IPS DF 4.7 (cell line): ENCODE data around the gene TLE1.
"Not testable (repeated sequence)": the region's sequence is repeated elsewhere in the genome, so short reads cannot be mapped to it uniquely, and the experiment has no call there.

Experiments used
- DNase-seq: peaks from one replicate; pipeline ENCODE4 v3.0.0-alpha.2; 2013; ENCODE audit warnings: low spot score; ENCODE audit errors: extremely low read depth

The TLE1 gene

DNA sequence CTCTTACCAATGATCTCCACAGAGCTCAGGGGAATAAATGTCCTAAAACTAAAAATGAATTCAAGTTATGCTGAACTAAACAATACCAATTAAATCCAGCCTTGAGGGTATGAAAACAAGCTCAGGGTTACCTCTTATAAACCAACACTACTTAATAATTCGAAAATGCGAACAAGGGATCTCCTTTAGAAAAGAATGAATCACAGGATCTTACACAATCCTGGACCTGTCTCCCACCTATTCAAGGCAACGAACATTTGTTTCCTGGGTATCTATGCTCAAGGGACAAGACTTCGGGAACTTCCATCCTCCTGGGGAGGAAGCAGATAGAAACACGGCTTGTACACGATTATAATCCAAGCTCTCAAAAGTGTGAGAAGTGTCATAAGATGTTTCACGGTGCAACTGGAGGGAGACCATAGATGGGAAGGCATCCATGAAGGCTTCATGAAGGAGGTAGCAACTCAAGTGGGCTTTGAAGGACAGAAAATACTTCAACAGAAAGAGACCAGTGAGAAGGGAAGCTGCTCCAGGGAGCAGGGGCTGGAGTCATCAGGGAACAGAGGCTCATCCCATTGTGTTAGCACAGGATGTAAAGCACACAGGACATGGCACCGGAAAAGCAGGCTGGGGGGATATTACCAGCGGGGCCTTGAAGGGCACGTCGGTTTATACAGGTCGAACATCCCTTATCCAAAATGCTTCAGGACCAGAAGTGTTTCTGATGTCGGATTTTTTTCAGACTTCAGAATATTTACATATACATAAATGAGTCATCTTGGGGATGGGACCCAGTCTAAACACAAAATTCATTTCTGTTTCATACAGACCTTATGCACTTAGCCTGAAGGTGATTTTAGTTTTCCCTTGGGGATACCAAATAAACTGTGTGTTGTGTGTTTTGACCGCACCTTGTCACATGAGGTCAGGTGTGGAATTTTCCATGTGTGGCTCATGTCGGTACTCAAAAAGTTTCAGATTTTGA lies 87.4 kb downstream of the TLE1 start:
- no peak for DNase-seq

DNA sequence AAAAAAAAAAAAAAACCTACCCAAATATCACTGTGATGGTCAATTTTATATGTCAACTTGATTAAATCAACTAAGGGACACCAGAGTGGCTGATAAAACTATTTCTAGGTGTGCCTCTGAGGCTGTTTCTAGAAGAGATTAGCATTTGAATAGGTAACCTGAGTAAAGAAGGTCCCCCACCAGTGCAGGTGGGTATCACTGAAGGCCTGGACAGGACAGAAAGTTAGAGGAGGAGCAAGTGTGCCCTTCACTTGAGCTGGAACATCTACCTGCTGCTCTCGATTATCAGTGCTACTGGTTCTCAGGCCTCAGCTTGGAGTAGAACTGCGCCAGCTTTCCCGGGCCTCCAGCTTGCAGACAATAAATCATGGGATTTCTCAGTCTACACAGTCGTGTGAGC lies 88.7 kb downstream of the TLE1 start:
- DNase-seq: no peak

DNA sequence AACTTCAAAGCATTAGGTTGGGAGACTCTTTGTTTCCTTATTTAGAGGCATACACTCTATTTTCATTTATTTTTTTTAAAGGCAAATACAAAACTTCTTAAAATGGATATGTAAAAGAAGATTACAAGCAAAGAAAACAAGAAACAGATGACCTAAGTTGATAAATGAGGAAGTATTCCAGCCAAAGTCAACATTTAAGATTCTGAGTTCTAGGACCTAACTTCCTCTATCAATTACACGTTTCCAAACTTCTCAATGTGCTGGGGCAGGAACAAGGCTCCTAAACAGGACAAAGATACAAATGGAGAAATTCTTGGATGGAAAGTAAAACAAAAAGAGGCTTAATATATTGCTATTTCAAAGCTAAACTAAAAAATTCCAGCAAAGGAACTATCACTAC lies 89.5 kb downstream of the TLE1 start:
- no peak for DNase-seq

DNA sequence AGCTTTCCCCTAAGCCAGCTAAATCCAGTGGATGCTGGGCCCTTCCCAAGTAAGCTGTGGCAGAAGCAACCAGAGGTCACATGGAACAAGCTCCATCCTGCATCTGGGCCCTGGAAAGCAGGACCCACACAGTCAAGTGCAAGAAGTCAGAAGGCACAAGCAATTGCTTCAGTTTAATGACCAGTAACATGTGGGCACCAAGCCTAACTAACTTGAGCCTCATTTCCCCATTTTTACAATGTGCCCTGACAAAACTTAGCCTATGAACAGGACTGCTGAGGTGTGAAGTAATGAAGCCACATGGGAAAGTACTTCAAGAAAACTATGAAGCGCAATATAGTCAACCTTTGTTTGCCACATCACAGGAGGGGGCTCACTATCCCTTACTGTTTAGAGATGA lies 90.5 kb downstream of the TLE1 start:
- DNase-seq: no peak

DNA sequence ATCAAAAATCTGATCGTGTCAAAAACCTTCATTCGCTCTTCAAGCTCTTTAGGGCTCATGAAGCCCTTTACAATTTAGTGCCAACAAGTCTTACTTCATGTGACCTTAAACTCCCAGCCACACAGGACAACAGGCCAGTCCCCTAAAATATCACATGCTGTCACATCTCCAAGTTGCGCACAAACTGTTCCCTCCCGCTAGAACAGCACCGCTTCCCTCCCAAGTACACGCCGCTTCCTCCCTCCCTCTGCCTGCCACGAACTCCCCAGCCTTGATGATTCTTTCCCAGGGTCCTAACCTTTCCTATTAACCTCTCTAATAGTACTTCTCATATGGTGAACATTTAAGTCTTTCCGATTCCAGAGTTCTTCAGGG lies 91.2 kb downstream of the TLE1 start:
- DNase-seq: no peak

DNA sequence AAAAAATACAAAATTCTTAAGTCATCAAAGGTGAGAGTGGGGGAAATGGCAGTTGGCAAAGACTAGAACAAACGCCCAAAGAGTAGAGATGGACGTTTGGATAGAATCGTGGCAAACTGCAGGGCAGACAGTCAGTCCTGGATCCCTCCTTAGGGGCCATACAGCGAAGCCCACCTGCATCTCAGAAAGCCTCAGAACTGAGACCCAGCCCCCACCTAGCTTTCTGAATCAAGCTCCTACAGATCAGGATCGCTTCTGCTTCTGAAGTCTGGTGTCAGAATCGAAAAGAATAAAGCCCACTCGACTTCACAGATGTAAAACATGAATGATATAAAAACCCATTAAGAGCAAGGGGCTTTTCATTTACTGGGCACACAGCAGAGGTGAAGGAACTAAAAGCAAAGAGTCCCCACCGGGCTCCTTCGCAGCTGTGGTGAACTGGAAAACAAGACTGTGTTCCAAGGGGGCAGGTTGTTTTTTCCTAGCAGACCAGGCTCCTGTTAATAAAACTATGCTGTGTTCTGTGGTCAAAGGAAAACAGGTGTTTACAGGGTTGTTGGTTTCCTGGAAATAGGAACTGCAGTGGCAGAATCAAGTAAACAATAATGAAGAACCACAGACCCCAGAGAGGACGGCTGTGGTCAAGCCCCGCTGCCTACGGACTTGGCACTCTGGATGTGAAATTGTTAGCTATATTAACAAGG lies 91.8 kb downstream of the TLE1 start:
- DNase-seq: no peak

DNA sequence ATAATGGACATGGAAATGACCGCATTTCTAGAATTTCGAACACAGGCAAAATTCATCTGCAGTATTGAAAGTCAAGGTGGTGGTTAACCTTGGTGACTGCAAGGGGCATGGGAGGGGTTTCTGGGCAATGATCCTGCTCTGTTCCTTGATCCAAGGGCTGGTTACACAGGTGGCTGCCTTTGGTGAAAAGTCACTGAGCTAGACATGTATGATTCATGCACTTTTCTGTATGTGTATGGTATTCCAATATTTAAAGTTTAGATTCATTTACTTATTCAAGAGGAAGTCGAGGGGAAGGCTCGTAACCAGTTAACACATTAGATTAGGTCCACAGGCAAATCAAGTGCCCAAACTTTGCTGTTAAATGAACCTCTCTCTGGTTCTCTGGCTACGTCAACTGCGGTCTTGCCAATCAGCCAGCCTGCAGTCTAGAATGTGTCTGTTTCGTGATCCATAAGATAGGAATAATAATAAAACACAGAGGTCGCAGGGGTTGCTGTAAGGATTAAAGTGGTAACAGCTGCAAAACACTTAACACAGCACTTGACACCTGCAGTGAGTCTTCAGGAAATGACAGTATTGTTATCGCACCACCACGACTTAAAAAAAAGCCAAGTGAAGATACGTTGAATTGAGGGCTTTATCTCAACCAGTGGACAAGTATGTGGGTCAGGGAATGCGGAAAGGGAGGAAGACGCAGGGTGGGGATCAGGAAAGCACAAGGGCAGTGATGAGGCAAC lies 92.5 kb downstream of the TLE1 start:
- DNase-seq: no peak

DNA sequence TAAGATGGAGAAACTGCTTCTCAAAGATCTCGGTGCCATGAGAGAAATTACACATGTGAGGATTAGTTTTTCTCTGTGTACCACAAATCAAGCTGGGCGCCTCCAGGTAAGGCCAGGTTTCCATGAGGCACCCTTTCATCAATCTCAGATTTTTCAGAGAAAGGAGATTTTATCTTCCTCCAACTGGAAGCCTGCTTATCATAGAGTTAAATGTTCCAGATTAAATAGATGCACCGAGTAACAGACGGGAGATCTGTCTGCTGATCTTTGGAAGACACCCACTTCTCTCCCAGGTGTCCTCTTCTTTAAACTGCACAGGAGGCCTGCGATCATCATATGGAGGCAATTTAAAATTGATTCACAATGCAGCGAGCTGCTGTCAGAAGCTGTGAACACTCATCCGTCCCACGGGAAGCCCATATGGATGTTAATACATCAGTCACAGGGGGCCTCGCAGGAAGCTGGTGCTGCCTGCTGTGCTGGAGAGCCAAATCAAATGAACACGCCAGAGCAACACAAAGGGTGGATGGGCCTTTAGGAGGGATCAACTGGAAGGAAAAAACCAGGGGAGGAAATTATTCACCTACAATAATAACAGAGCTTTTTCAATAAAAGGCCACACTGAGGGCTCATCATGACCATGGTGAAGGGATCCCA lies 93.3 kb downstream of the TLE1 start:
- no peak for DNase-seq

DNA sequence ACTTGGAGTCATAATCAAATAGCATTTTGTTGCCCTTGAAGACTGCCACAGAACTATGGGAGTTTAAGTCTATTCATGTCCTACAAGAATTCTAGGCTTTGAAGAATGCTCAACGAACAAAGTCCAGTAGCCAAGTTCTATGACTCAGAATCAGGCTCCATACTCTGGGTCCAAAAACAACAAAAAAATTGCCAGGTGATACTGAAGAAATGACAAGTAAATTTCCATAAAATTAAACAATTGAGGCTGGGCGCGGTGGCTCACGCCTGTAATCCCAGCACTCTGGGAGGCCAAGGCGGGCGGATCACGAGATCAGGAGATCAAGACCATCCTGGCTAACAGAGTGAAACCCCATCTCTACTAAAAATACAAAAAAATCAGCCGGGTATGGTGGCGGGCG lies 94.1 kb downstream of the TLE1 start:
- DNase-seq: not testable (repeated sequence)

DNA sequence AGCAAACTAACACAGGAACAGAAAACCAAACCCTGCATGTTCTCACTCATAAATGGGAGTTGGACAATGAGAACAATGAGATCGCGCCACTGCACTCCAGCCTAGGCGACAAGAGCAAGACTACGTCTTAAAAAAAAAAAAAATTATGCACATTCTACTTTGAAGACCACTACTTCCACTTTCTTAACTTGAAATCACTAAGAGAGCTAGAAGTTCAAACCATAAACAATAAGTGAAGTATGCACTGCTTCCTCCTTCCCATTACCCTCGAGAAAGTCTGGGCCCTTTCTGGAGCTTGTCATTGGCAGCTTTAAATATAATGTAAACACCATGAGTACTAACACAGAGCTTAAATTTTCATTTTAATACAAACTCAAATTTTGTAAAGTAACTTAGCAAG lies 94.9 kb downstream of the TLE1 start:
- DNase-seq: no peak

DNA sequence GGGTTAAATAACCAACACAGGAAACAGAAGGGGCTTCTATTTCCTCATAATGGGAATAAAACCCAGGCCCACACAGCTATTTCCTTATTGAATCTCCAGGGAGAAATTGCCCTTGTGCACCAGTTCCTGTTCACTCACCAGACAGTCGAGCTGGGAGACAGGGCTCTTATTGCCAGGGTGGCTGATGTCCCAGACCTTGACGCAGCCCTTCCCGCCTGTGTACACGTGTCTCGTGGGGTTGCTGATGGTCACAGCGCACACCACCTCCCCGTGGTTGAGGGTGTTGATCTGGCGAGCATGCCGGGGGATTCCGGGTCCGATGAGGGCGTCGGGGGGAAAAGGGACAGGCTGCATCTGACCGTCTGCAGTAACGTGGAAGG lies 96.5 kb downstream of the TLE1 start:
- DNase-seq: no peak

DNA sequence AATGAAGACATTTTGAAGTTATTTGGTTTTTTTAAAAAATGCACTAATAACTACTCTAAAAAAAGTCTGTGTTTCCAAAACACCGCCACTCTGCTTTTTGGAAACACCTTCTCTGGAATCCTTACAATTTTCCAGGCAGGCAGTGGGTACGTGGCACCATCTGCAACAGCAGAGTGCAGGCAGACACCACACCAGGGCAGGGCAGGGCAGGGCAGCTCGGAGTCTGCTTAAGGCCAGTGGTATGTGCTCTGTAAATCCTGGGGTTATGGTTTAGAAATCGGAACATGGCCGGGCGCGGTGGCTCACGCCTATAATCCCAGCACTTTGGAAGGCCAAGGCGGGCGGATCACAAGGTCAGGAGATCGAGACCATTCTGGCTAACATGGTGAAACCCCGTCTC lies 97.6 kb downstream of the TLE1 start:
- no peak for DNase-seq

DNA sequence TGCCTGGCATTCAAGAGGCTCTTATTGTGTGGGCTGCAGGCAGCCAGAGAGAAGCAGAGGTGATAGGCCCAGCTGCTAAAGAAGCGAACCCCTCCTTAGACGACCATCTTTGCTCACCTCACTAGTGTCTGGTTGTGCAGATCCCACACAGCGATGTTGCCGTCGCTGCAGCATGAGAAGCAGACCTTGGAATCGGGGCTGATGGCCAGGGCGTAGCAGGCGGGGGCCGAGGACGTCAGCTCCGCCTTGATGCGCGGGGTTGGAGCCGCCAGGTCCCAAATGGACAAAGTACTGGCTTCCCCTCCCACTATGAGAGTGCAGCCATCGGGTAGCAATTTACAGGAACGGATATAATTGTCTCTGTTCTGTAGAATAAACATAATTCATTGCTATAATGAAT lies 98.7 kb downstream of the TLE1 start:
- DNase-seq: no peak

DNA sequence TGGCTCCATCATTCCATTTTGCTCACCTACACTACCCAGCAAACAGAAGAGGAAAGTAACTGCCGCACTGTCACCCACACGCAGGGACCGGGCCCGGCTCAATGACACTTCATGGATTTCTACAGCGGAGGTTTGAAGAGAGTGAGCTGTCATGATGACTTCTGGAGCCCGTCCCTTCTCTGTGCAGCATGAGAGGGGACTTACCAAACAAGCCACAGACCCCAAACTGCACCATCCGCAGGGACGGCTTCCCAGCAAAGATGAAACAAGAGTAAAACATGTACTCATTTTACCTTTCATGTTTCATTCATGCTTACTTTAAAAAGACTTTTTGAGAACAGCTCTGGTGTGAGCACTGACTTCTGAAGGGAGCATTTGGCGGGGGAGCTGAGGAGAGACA lies 99.5 kb downstream of the TLE1 start:
- DNase-seq: no peak

DNA sequence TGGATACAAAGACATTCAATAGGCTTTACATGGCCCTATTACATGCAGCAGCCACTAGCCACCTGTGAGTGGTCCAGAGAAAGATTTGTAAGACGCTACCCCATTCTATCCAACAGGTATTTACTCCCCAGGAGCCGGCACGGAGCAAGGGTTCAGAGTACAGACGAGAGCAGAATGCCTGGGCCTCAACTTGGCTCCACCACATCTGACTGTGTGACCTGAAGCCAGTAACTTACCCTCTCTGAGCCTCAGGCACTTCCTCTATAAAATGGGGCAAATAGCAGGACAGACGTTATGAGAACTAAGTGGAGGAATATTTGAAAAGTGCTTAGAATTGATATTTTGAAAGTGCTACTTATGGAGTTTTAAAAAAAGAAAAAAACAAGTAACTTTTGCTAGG lies 100.0 kb downstream of the TLE1 start:
- no peak for DNase-seq

DNA sequence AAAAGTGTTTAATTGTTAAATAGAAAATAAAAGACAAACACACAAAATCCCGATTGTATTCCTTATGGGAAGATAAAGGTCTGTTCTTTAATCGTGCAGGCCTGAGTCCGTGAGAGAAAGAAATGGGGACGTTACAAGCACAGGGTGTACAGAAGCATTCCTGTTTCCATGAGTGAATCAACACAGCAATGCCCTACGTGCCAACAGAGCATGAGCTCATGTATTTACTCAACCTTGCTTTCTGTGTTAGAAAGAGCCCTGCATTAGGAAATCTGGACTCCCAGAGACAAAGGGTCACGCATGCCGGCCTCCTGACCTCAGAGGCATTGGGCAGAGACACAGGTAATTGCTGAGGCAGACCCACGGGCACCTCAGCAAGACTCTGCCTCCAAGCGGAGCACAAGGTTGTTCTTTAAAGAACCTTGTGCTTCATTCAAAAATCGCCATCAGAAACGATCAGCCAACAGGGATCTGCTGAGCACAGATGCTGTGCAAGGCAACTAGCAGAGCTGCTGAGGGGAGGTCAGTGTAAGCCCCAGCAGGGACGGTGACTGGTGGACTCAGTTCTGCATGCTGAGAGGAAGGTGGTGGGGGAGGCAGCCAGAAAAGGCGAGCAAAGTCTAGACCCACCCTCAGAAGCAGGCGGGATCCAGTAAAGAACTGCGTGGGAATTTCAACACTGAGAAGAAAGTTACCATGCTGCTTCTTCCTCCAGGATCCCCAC lies 101.0 kb downstream of the TLE1 start:
- no peak for DNase-seq

DNA sequence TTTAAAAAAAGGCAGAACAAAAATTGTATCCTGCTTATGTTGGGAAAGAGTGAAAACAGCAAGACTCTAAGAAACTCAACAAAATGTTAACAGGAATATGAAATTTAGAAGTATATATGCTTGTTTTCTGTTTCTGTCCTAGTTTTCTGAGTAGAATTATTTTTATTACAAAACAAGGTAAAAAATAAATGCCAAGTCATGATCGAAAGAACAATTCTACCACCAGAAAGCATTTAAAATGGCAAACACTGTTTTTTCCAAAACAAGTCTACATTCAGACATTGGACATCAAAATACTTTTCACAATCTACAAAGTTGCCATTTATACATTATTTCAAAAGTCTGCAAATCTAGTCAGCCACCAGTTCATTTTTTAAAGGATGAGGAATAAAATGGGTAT lies 102.6 kb downstream of the TLE1 start:
- no peak for DNase-seq

DNA sequence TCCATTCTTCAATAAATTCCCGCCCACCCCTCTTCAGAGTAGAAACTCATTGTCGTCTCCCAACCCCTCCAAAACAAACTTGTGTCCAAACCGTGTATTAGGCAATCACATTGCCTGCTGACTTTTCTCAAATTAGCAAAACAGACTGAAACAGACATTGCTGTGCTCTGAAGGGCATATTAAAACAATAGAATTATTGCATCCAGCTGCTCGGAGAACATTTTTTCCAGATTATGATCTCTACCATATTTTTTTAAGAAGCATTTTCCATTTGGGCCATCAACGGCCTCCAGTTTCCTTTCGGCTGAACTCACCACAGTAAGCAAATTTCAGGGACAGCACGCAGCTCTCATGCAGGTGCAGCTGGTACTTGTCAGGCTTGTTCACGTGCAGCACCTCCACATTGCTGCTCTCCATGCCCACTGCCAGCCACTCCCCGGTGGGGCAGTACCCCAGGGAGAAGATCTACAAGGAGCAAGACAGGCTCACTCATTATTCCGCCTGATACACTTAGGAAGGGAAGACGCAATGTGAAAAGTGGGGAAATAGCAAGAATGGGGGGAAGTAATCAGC lies 104.1 kb downstream of the TLE1 start:
- no peak for DNase-seq

DNA sequence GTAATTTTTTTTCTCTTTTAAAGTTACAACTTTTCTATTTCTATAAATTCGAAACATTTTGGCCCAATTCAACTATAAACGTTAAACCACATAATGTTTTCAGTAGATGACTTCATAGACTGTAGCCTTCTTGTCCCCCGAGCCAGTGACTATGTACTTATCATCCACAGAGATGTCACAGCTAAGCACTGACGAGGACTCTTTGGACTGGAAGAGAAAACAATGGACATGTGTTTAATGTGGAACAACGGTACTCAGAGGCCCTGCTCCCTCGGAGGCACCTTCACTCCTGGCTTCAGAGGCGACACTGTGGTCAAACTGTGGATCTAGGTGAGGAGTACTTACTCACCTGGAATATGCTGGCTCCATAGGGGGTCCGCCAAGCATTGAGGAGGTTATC lies 105.2 kb downstream of the TLE1 start:
- no peak for DNase-seq

DNA sequence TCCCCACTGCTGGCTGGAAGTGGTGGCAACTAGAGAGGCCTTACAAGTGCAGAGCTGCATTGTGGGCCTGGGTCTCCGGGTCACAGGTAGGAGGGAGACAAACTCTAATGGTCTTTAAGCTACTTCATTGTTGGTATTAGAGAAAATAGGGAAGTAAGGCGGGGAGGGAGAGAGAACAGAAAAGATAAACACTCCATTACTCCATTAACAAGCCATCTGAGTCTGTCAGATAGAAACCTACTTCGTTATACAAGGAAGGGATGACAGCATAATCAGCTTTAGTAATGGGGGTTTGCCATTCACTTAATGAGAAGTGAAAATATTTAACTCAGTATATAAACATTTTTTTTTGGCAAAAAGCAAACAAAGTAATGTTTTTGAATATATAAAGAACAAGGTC lies 107.4 kb downstream of the TLE1 start:
- no peak for DNase-seq

DNA sequence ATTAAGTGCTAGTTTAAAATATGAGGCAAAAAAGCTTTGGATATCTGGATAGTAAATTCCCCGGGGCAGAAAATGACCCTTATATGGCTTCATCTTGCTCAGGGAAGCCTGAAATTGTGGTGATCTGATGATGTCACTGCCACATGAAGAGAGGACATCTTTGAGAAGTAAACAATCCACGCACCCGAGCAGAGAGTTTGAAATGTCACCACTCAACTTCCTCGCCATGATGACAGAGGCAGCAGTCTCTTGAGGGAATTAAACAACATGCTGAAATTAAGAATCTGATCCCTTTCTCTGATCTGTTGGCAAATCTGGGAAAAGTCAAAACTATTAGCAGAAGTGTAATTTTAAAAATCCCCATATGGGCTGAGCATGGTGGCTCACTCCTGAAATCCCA lies 110.0 kb downstream of the TLE1 start:
- DNase-seq: no peak
